Measurements from ENCODE around the gene USP49. TPM values are rescaled to one million over a fixed set of nuclear protein-coding genes. Genes with fewer than 3 reads are reported as not detected.

The USP49 gene
- total and polyA plus RNA-seq, 10 of the 15 experiments (the other 5 are each of a cell fraction or from before 2014, with no cell fraction given): 1.0 to 7.7 (median 4.3) TPM

- TF ChIP-seq TCF7 (IDR thresholded peaks at IDR 0.05; ENCODE audit: borderline replicate concordance) (no peak), NFYB (IDR thresholded peaks at IDR 0.05; ENCODE audit: insufficient read depth, low read depth, low read length) (no peak), CHD2 (IDR thresholded peaks at IDR 0.05; ENCODE audit: borderline replicate concordance, low read depth, low read length) (no peak), HDAC2 (IDR thresholded peaks at IDR 0.05) (no peak), STAT1 (conservative IDR thresholded peaks at IDR 0.05) (no peak), KAT2A (conservative IDR thresholded peaks at IDR 0.05; ENCODE audit: control insufficient read depth, low read depth, low read length) (no peak), RBBP5 (conservative IDR thresholded peaks at IDR 0.05) (no peak)
These were observed 146.6 kb downstream of the USP49 start (continued) for GRCh38 chr6:41748542-41748941.

DNA sequence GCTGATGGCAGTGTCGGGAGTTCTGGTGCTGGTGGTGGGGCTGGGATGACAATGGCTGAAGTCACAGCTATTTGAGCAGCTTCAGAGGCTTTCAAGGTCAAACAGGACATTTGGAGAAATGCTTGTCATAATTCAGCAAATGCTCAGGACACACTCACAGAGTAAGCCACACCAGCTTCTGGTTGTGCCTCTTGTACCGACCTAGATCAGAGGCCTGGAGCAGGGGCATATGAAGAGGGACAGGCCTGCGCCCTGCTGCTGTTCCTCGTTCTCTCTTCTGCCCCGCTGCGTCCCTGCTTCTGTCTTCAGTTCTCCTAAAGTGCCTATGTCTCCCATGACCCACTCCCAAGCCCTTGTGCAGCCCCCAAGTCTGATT is 147.1 kb downstream of the USP49 start:
- CTCF ChIA-PET: no interaction called here

More for the DNA sequence above, 147.1 kb downstream of the USP49 start:
- no peak for ATAC-seq
- Histone ChIP-seq H3K4me3 (no peak overlapping the region), H3K4me2 (ENCODE audit: control insufficient read depth, insufficient read depth) (no peak overlapping the region), H2AFZ (ENCODE audit: control insufficient read depth, low read depth, low read length) (no peak overlapping the region), H3K27me3 (replicated peaks in 1 of 2; ENCODE audit: control insufficient read depth in 2 of 2, insufficient read depth in 2 of 2, low read length in 1 of 2) (no peaks in the 10 kb centered on the region; a peak in 1 of 4 replicates), H3K9ac (ENCODE audit: control insufficient read depth, insufficient read depth, low read length) (no peak overlapping the region), H3K9me3 (replicated peaks; ENCODE audit: control insufficient read depth, insufficient read depth, low read length) (no peaks in the 10 kb centered on the region), H3K4me1 (ENCODE audit: control insufficient read depth, insufficient read depth, low read length) (no peaks in the 10 kb centered on the region), H4K20me1 (ENCODE audit: control insufficient read depth, insufficient read depth) (no peaks in the 10 kb centered on the region), H3K36me3 (ENCODE audit: control insufficient read depth in 2 of 2, insufficient read depth in 2 of 2, low read length in 1 of 2) (no peaks in the 10 kb centered on the region), H3K27ac (ENCODE audit: control insufficient read depth, insufficient read depth) (no peak overlapping the region), H3K79me2 (ENCODE audit: control insufficient read depth, insufficient read depth, low read length) (no peaks in the 10 kb centered on the region)
- no peak for FAIRE-seq
- in situ Hi-C loops (cut with MboI) (no loop called here), intact Hi-C loops (cut with micrococcal nuclease; ENCODE audit: unreplicated experiment) (no loop called here)
- ChIA-PET SMC1A (ENCODE audit: uncharacterized antibody, unreplicated experiment) (interaction anchor here (0.6 to 1.1 kb wide), 2 partner anchors 30 to 162 kb away, joined by 3 read pairs; no protein-coding TSS in a partner anchor), RAD21 (ENCODE audit: unreplicated experiment) (no interaction called here), POLR2A (interaction anchor here (0.6 kb wide), 1 partner anchor 414 kb away, joined by 3 read pairs; no protein-coding TSS in a partner anchor)
- WGBS (ENCODE audit: insufficient coverage, insufficient replicate concordance, low lambda C conversion rate, missing lambda C conversion rate): 78% methylated on average over 6 of the region's 6 CpGs
- TF ChIP-seq, protein P1, sequence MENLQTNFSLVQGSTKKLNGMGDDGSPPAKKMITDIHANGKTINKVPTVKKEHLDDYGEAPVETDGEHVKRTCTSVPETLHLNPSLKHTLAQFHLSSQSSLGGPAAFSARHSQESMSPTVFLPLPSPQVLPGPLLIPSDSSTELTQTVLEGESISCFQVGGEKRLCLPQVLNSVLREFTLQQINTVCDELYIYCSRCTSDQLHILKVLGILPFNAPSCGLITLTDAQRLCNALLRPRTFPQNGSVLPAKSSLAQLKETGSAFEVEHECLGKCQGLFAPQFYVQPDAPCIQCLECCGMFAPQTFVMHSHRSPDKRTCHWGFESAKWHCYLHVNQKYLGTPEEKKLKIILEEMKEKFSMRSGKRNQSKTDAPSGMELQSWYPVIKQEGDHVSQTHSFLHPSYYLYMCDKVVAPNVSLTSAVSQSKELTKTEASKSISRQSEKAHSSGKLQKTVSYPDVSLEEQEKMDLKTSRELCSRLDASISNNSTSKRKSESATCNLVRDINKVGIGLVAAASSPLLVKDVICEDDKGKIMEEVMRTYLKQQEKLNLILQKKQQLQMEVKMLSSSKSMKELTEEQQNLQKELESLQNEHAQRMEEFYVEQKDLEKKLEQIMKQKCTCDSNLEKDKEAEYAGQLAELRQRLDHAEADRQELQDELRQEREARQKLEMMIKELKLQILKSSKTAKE (IDR thresholded peaks at IDR 0.05; ENCODE audit: low read depth, poor library complexity, severe bottlenecking): no peak
- no peak for TF ChIP-seq CREB1 (IDR thresholded peaks at IDR 0.05; ENCODE audit: low read depth)
- no peak for TF ChIP-seq ELK1 (IDR thresholded peaks at IDR 0.05; ENCODE audit: low read depth, low read length)
- TF ChIP-seq STAT3 (IDR thresholded peaks at IDR 0.05; ENCODE audit: low read depth, low read length): no peak
- no peak for TF ChIP-seq TAF1 (IDR thresholded peaks at IDR 0.05; ENCODE audit: borderline replicate concordance, low read depth, low read length)
- no peak for TF ChIP-seq HCFC1 (IDR thresholded peaks at IDR 0.05; ENCODE audit: low read length)
- TF ChIP-seq SREBF2 (IDR thresholded peaks at IDR 0.05; ENCODE audit: low read length): no peak
- TF ChIP-seq CBX5 (IDR thresholded peaks at IDR 0.05; ENCODE audit: low read depth): no peak
- BruUV-seq (replicated peaks): no TSS peak
- DNase-seq (ENCODE audit: low read depth, low spot score): no peak

Data from GM12878 (cell line).